HepG2 (cell line): ENCODE results near the gene SLC22A7.

Experiments used
- HDAC2 ChIP-seq: sonication (generic); formaldehyde crosslinking; IDR thresholded peaks from 2 replicates; pipeline ENCODE4 v1.4.0; 2020; ENCODE audit warnings: missing genetic modification reagents
- SMC3 ChIP-seq: IDR thresholded peaks from 2 replicates; pipeline ENCODE4 v1.6.1; 2011; ENCODE audit warnings: low read length, improper control_type of control experiment
- SP1 ChIP-seq, 2 experiments: fragments of 450-650 bp in 1 of 2; sonication (generic) in 1 of 2; formaldehyde crosslinking in 1 of 2; IDR thresholded peaks; 2 replicates each; pipeline versions ENCODE4 v1.4.0 to v1.6.1; 2016 to 2020; ENCODE audit warnings: missing genetic modification reagents in 1 of 2
- ZBTB7B ChIP-seq: sonication (generic); formaldehyde crosslinking; IDR thresholded peaks from 2 replicates; pipeline ENCODE4 v1.4.0; 2020; ENCODE audit warnings: missing genetic modification reagents

- TF ChIP-seq SP1 (IDR thresholded peaks at IDR 0.05) (no peak), SP1 (CRISPR knock-in tag; IDR thresholded peaks at IDR 0.05) (no peak), ZBTB7B (CRISPR knock-in tag) (no peak), SMC3 (no peak), HDAC2 (CRISPR knock-in tag) (no peak)
Measured at GRCh38 chr6:43287717-43288679, 10.1 kb upstream of the SLC22A7 start.
